ENCODE data around the gene SLC39A5. TPM values are rescaled to one million over a fixed set of nuclear protein-coding genes. Genes with fewer than 3 reads are reported as not detected.

SLC39A5 gene
- total and polyA plus RNA-seq, 4 donors, result 125 to 195 (median 142) TPM

DNA sequence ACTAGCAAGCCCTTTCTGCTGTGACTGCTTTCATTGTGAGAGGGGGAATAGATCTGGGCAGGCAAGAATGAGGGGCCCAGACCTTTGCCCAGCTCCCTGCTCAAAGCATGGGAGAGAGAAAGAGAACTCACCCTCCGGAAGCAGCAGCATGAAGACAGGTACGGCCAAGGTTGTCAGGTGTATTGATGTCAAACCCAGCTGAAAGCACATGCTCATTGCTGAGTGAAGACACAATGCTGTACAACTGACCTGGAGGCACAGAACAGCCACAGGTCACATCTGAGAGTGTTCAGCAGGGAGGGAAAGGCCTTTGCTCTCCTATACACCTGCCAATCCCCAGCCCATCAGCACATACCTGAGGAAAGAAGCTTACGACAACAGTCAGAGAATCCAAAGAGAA lies 22.8 kb downstream of the SLC39A5 start:
- TF ChIP-seq, protein P1, sequence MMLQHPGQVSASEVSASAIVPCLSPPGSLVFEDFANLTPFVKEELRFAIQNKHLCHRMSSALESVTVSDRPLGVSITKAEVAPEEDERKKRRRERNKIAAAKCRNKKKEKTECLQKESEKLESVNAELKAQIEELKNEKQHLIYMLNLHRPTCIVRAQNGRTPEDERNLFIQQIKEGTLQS (IDR thresholded peaks at IDR 0.05), result no peak
- TF ChIP-seq NR2F2 (IDR thresholded peaks at IDR 0.05) (no peak), ZBTB33 (IDR thresholded peaks at IDR 0.05) (no peak), FOXA2 (IDR thresholded peaks at IDR 0.05) (no peak), YY1 (IDR thresholded peaks at IDR 0.05) (no peak), TAF1 (conservative IDR thresholded peaks at IDR 0.05) (no peak), REST (IDR thresholded peaks at IDR 0.05) (no peak), RAD21 (IDR thresholded peaks at IDR 0.05) (no peak), EGR1 (IDR thresholded peaks at IDR 0.05; ENCODE audit: low read depth in 2 of 2) (no peak), RXRA (IDR thresholded peaks at IDR 0.05) (no peak), GABPA (IDR thresholded peaks at IDR 0.05 in 1 of 2, conservative IDR thresholded peaks at IDR 0.05 in 1 of 2) (no peak)
- no peak overlapping the region for H3K4me3 ChIP-seq (ENCODE audit: low read depth in 1 of 3, low read length in 3 of 3)
- H3K9ac ChIP-seq (ENCODE audit: low read depth in 1 of 2, low read length in 2 of 2), result no peak overlapping the region
- no peaks in the 10 kb centered on the region for H3K9me3 ChIP-seq (ENCODE audit: control insufficient read depth in 4 of 4, low read length in 3 of 4)
- no peak for DNase-seq (ENCODE audit: low spot score)
- no peaks in the 10 kb centered on the region for H3K27me3 ChIP-seq (ENCODE audit: control insufficient read depth in 4 of 4, insufficient read depth in 4 of 4, low read length in 3 of 4)
- 96% methylated on average over 3 of the region's 3 CpGs for WGBS
- H3K36me3 ChIP-seq (ENCODE audit: control insufficient read depth in 4 of 4, insufficient read depth in 3 of 4, low read depth in 1 of 4, low read length in 3 of 4), result peaks cover 15 to 60% (median 42%) of the 10 kb centered on the region in 4 donors
- peaks cover 0 to 13% (median 9%) of the 10 kb centered on the region in 4 donors for H3K4me1 ChIP-seq (ENCODE audit: control insufficient read depth in 4 of 4, insufficient read depth in 4 of 4, low read length in 3 of 4)
- no peak overlapping the region for H3K27ac ChIP-seq (ENCODE audit: low read depth in 1 of 2, low read length in 2 of 2)

DNA sequence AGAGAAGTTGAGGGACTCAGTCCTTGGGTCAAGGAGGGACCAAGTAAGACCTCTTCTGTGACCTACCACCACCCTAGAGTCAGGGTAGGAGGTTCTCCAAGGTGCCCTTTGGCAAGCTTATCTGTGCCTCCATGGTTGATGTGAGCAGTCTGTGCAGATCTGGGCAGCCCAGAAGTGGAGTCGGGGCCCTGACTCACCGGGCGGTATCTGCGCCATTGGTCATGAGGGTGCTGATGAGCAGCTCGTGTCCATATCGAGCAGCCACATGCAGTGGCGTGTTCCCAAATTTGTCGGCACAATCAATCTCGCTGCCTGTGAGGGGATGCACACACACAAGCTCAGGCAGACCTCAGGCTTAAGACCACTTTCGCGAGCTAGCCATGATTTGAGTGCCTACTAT lies 23.2 kb downstream of the SLC39A5 start:
- H3K4me3 ChIP-seq (ENCODE audit: low read depth in 1 of 3, low read length in 3 of 3), result no peak overlapping the region
- peaks cover 12 to 55% (median 38%) of the 10 kb centered on the region in 4 donors for H3K36me3 ChIP-seq (ENCODE audit: control insufficient read depth in 4 of 4, insufficient read depth in 3 of 4, low read depth in 1 of 4, low read length in 3 of 4)
- H3K4me1 ChIP-seq (ENCODE audit: control insufficient read depth in 4 of 4, insufficient read depth in 4 of 4, low read length in 3 of 4), result peaks cover 0 to 14% (median 10%) of the 10 kb centered on the region in 4 donors
- TF ChIP-seq TAF1 (conservative IDR thresholded peaks at IDR 0.05) (no peak), SP1 (IDR thresholded peaks at IDR 0.05) (no peak), FOXA1 (IDR thresholded peaks at IDR 0.05) (no peak), CTCF (IDR thresholded peaks at IDR 0.05; ENCODE audit: low read depth, low read length, missing input control) (no peak), RAD21 (IDR thresholded peaks at IDR 0.05) (no peak), ZBTB33 (IDR thresholded peaks at IDR 0.05) (no peak), GABPA (IDR thresholded peaks at IDR 0.05 in 1 of 2, conservative IDR thresholded peaks at IDR 0.05 in 1 of 2) (no peak), HNF4G (IDR thresholded peaks at IDR 0.05) (no peak), EGR1 (IDR thresholded peaks at IDR 0.05; ENCODE audit: low read depth in 2 of 2) (no peak), YY1 (IDR thresholded peaks at IDR 0.05) (no peak), NR2F2 (IDR thresholded peaks at IDR 0.05) (no peak), HNF4A (conservative IDR thresholded peaks at IDR 0.05) (no peak)
- TF ChIP-seq, protein P2, sequence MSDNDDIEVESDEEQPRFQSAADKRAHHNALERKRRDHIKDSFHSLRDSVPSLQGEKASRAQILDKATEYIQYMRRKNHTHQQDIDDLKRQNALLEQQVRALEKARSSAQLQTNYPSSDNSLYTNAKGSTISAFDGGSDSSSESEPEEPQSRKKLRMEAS (IDR thresholded peaks at IDR 0.05), result no peak
- H3K9me3 ChIP-seq (ENCODE audit: control insufficient read depth in 4 of 4, low read length in 3 of 4), result no peaks in the 10 kb centered on the region
- H3K27ac ChIP-seq (ENCODE audit: low read depth in 1 of 2, low read length in 2 of 2), result no peak overlapping the region
- no peak overlapping the region for H3K9ac ChIP-seq (ENCODE audit: low read depth in 1 of 2, low read length in 2 of 2)
- H3K27me3 ChIP-seq (ENCODE audit: control insufficient read depth in 4 of 4, insufficient read depth in 4 of 4, low read length in 3 of 4), result no peaks in the 10 kb centered on the region
- no peak for DNase-seq (ENCODE audit: low spot score)
- WGBS, result 98% methylated on average over 11 of the region's 11 CpGs

Data from liver (tissue), 9 donors.